Esophagus (tissue), 2 donors: Measurements from ENCODE around the gene TBL1Y. TPM values are rescaled to one million over a fixed set of nuclear protein-coding genes. Genes with fewer than 3 reads are reported as not detected.
A peak's percentile ranks its signal among the peaks of the same experiment; 100 is the strongest.

Experiments used
- H3K27ac ChIP-seq, 2 donors: one replicate each; pipeline ENCODE4 v1.5.1; 2013; ENCODE audit warnings: low read depth in 2 of 2, mild to moderate bottlenecking in 2 of 2, inconsistent platforms in 1 of 2, low read length in 1 of 2, moderate library complexity in 1 of 2
- H3K27me3 ChIP-seq, 2 donors: one replicate each; pipeline ENCODE4 v1.6.1; 2013; ENCODE audit warnings: low read length in 2 of 2, control low read depth in 1 of 2, mild to moderate bottlenecking in 1 of 2; ENCODE audit not compliant: insufficient read depth in 2 of 2, control insufficient read depth in 1 of 2
- H3K36me3 ChIP-seq, 2 donors: one replicate each; pipeline ENCODE4 v1.6.1; 2013; ENCODE audit warnings: low read length in 1 of 2; ENCODE audit not compliant: control insufficient read depth in 2 of 2, insufficient read depth in 2 of 2
- H3K4me1 ChIP-seq, 2 donors: one replicate each; pipeline ENCODE4 v1.6.1; 2013; ENCODE audit warnings: low read length in 1 of 2; ENCODE audit not compliant: control insufficient read depth in 2 of 2, insufficient read depth in 2 of 2
- H3K4me3 ChIP-seq, 2 donors: one replicate each; pipeline ENCODE4 v1.5.1; 2013; ENCODE audit warnings: low read length in 2 of 2, mild to moderate bottlenecking in 2 of 2, low read depth in 1 of 2, moderate library complexity in 1 of 2
- H3K9me3 ChIP-seq, 2 donors: one replicate each; pipeline ENCODE4 v1.6.1; 2013; ENCODE audit warnings: mild to moderate bottlenecking in 2 of 2, low read depth in 1 of 2, low read length in 1 of 2, moderate library complexity in 1 of 2; ENCODE audit not compliant: control insufficient read depth in 2 of 2, insufficient read depth in 1 of 2
- WGBS, 2 donors: extraction: QIAGEN DNeasy Blood & Tissue Kit; methylation state at CpG; one replicate each; pipeline ENCODE4 v1.1.7; 2013; 5-methylcytosine and 5-hydroxymethylcytosine counted together
- polyA plus RNA-seq, 2 donors: library from polyadenylated mRNA; stranded (reverse); fragments of 200-250 nt; gene quantifications; one replicate each; pipeline ENCODE4 v1.2.3, GENCODE V29; 2013
- donor health status: healthy with polysubstance abuse.
- donor health status: Bipolar disorder and iron deficiency.

The TBL1Y gene
- polyA plus RNA-seq, 2 donors, result 0.24 TPM; not detected in 1

GRCh38 chrY:6992041-6992440 lies 81.5 kb downstream of the TBL1Y start:
- Histone ChIP-seq H3K27ac (no peak overlapping the region), H3K27me3 (no peaks in the 10 kb centered on the region), H3K36me3 (no peaks in the 10 kb centered on the region), H3K4me1 (peaks cover 0 to 2% of the 10 kb centered on the region in 2 donors), H3K9me3 (no peaks in the 10 kb centered on the region), H3K4me3 (no peak overlapping the region)
- 72% methylated on average over 3 of the region's 3 CpGs; no CpG with 5 or more reads in 1 of the 2 donors for WGBS, 2 donors

GRCh38 chrY:6995987-6996386 lies 85.5 kb downstream of the TBL1Y start:
- H3K9me3 ChIP-seq, result no peaks in the 10 kb centered on the region
- H3K27me3 ChIP-seq, result no peaks in the 10 kb centered on the region
- 0 to 57% methylated on average over 1 to 4 of the region's 4 CpGs for WGBS, 2 donors
- H3K4me3 ChIP-seq, result no peak overlapping the region
- no peaks in the 10 kb centered on the region for H3K4me1 ChIP-seq
- H3K36me3 ChIP-seq, result no peaks in the 10 kb centered on the region
- H3K27ac ChIP-seq, result no peak overlapping the region

- no peaks in the 10 kb centered on the region for H3K36me3 ChIP-seq
- H3K4me3 ChIP-seq, result no peak overlapping the region
- no peaks in the 10 kb centered on the region for H3K4me1 ChIP-seq
- H3K27ac ChIP-seq, result no peak overlapping the region
- H3K9me3 ChIP-seq, result no peaks in the 10 kb centered on the region
- WGBS, 2 donors, result 62% methylated on average over 1 of the region's 1 CpG; no CpG with 5 or more reads in 1 of the 2 donors
- H3K27me3 ChIP-seq, result no peaks in the 10 kb centered on the region
These were observed 87.1 kb downstream of the TBL1Y start for GRCh38 chrY:6997503-6998066.

GRCh38 chrY:6999905-7000304 lies 89.4 kb downstream of the TBL1Y start:
- H3K27me3 ChIP-seq, result no peaks in the 10 kb centered on the region
- H3K4me3 ChIP-seq, result no peak overlapping the region
- no peaks in the 10 kb centered on the region for H3K4me1 ChIP-seq
- H3K9me3 ChIP-seq, result no peaks in the 10 kb centered on the region
- no peak overlapping the region for H3K27ac ChIP-seq
- H3K36me3 ChIP-seq, result no peaks in the 10 kb centered on the region
- WGBS, 2 donors, result 80 to 88% methylated on average over 1 to 2 of the region's 2 CpGs

GRCh38 chrY:7002581-7002980 lies 92.1 kb downstream of the TBL1Y start:
- H3K27me3 ChIP-seq, result no peaks in the 10 kb centered on the region
- H3K27ac ChIP-seq, result no peak overlapping the region
- H3K36me3 ChIP-seq, result no peaks in the 10 kb centered on the region
- no peak overlapping the region for H3K4me3 ChIP-seq
- 67 to 89% methylated on average over 1 to 3 of the region's 3 CpGs for WGBS, 2 donors
- H3K4me1 ChIP-seq, result no peaks in the 10 kb centered on the region
- H3K9me3 ChIP-seq, result no peaks in the 10 kb centered on the region

GRCh38 chrY:7007911-7008310 lies 97.4 kb downstream of the TBL1Y start:
- Histone ChIP-seq H3K27ac (peak overlapping the region in 1 of 2 donors; percentile 34), H3K36me3 (no peaks in the 10 kb centered on the region), H3K4me3 (no peak overlapping the region), H3K9me3 (no peaks in the 10 kb centered on the region), H3K27me3 (no peaks in the 10 kb centered on the region), H3K4me1 (no peaks in the 10 kb centered on the region)
- WGBS, 2 donors, result 89% methylated on average over 1 of the region's 1 CpG; no CpG with 5 or more reads in 1 of the 2 donors

- WGBS, 2 donors, result 67 to 68% methylated on average over 3 to 6 of the region's 6 CpGs
- Histone ChIP-seq H3K9me3 (no peaks in the 10 kb centered on the region), H3K27ac (peak overlapping the region in 1 of 2 donors; percentile 34)
These were observed 98.3 kb downstream of the TBL1Y start for GRCh38 chrY:7008578-7009355.

GRCh38 chrY:7013051-7013450 lies 102.6 kb downstream of the TBL1Y start:
- Histone ChIP-seq H3K9me3 (no peaks in the 10 kb centered on the region), H3K4me3 (no peak overlapping the region), H3K36me3 (no peaks in the 10 kb centered on the region), H3K27me3 (no peaks in the 10 kb centered on the region), H3K4me1 (no peaks in the 10 kb centered on the region), H3K27ac (no peak overlapping the region)
- 40 to 65% methylated on average over 1 to 2 of the region's 2 CpGs for WGBS, 2 donors

More at GRCh38 chrY:7008578-7009355, 98.3 kb downstream of the TBL1Y start:
- no peaks in the 10 kb centered on the region for H3K27me3 ChIP-seq
- no peaks in the 10 kb centered on the region for H3K36me3 ChIP-seq
- H3K4me3 ChIP-seq, result no peak overlapping the region
- no peaks in the 10 kb centered on the region for H3K4me1 ChIP-seq

GRCh38 chrY:7016521-7016920 lies 106.0 kb downstream of the TBL1Y start:
- H3K27ac ChIP-seq, result no peak overlapping the region
- 59% methylated on average over 4 of the region's 4 CpGs; no CpG with 5 or more reads in 1 of the 2 donors for WGBS, 2 donors
- no peak overlapping the region for H3K4me3 ChIP-seq
- H3K9me3 ChIP-seq, result no peaks in the 10 kb centered on the region
- H3K27me3 ChIP-seq, result no peaks in the 10 kb centered on the region
- H3K36me3 ChIP-seq, result no peaks in the 10 kb centered on the region
- no peaks in the 10 kb centered on the region for H3K4me1 ChIP-seq
